Raji (cell line): ENCODE results near the gene HEG1.

Source experiments
- POLR2A ChIP-seq: IDR thresholded peaks from 2 replicates; pipeline ENCODE4 v1.6.1; 2011; ENCODE audit warnings: low read depth, low read length, control low read depth; ENCODE audit not compliant: insufficient read depth

Gene HEG1

GRCh38 chr3:125055331-125055912, 375 bp downstream of the HEG1 start:
- no peak for TF ChIP-seq POLR2A

GRCh38 chr3:125054449-125055329, 1.1 kb downstream of the HEG1 start:
- TF ChIP-seq POLR2A = peak; percentile 52; the same call in 1 of the 2 replicates

- TF ChIP-seq POLR2A = no peak
These were observed 1.7 kb downstream of the HEG1 start for GRCh38 chr3:125054062-125054448.

- TF ChIP-seq POLR2A = no peak
These were observed 2.5 kb downstream of the HEG1 start for GRCh38 chr3:125053304-125053699.

- no peak for TF ChIP-seq POLR2A
These were observed 3.0 kb downstream of the HEG1 start for GRCh38 chr3:125052624-125053303.

- no peak for TF ChIP-seq POLR2A
These were observed 3.8 kb downstream of the HEG1 start for GRCh38 chr3:125051715-125052581.

GRCh38 chr3:125051205-125051604, 4.6 kb downstream of the HEG1 start:
- no peak for TF ChIP-seq POLR2A

- TF ChIP-seq POLR2A = no peak
These were observed 5.2 kb downstream of the HEG1 start for GRCh38 chr3:125050488-125051090.

- no peak for TF ChIP-seq POLR2A
These were observed 7.5 kb downstream of the HEG1 start for GRCh38 chr3:125048282-125048681.

GRCh38 chr3:125045965-125046364, 9.8 kb downstream of the HEG1 start:
- no peak for TF ChIP-seq POLR2A

- TF ChIP-seq POLR2A = no peak
These were observed 10.6 kb downstream of the HEG1 start for GRCh38 chr3:125045194-125045593.

- no peak for TF ChIP-seq POLR2A
These were observed 12.1 kb downstream of the HEG1 start for GRCh38 chr3:125043599-125044151.

GRCh38 chr3:125042725-125043406, 12.9 kb downstream of the HEG1 start:
- no peak for TF ChIP-seq POLR2A
